GM23338 (cell line): ENCODE measurements around the gene SLC9A3. TPM values are rescaled to one million over a fixed set of nuclear protein-coding genes. Genes with fewer than 3 reads are reported as not detected.

ENCODE experiments used
- ATAC-seq: fragments of 200-7000 bp; cut with Tn5 transposase; 3 replicates; pipeline ENCODE4 v1.9.1; 2020
- DNase-seq: peaks from one replicate; pipeline ENCODE4 v3.0.0-alpha.2; 2015; ENCODE audit warnings: low spot score
- H2AFZ ChIP-seq: fragments of 200-600 bp; sonication (generic); 2 replicates; pipeline ENCODE4 v1.8.0; 2016; ENCODE audit warnings: antibody characterized with exemption, mild to moderate bottlenecking, moderate library complexity
- H3F3A ChIP-seq: fragments of 200-600 bp; sonication (generic); replicated peaks from 2 replicates; pipeline ENCODE4 v1.8.0; 2017; ENCODE audit warnings: antibody characterized with exemption, mixed run types, low read depth
- H3K27ac ChIP-seq: fragments of 200-600 bp; sonication (generic); 2 replicates; pipeline ENCODE4 v1.6.1; 2016; ENCODE audit warnings: low read depth
- H3K27me3 ChIP-seq: fragments of 200-600 bp; sonication (generic); 2 replicates; pipeline ENCODE4 v1.8.0; 2016; ENCODE audit warnings: mild to moderate bottlenecking, mixed run types, moderate library complexity; ENCODE audit not compliant: insufficient read depth
- H3K36me3 ChIP-seq: fragments of 200-600 bp; sonication (generic); 2 replicates; pipeline ENCODE4 v1.8.0; 2016; ENCODE audit warnings: mild to moderate bottlenecking; ENCODE audit not compliant: insufficient read depth
- H3K4me1 ChIP-seq: fragments of 200-600 bp; sonication (generic); 2 replicates; pipeline ENCODE4 v1.8.0; 2016; ENCODE audit warnings: mild to moderate bottlenecking, moderate library complexity; ENCODE audit not compliant: insufficient read depth
- H3K4me2 ChIP-seq: fragments of 200-600 bp; sonication (generic); 2 replicates; pipeline ENCODE4 v1.7.1; 2017; ENCODE audit warnings: mixed run types
- H3K4me3 ChIP-seq: fragments of 200-600 bp; sonication (generic); 2 replicates; pipeline ENCODE4 v1.6.1; 2016; ENCODE audit warnings: mixed run types
- H3K79me2 ChIP-seq: fragments of 200-600 bp; sonication (generic); replicated peaks from 2 replicates; pipeline ENCODE4 v1.8.0; 2017; ENCODE audit warnings: mild to moderate bottlenecking; ENCODE audit not compliant: insufficient read depth
- H3K9me2 ChIP-seq: fragments of 200-600 bp; sonication (generic); 2 replicates; pipeline ENCODE4 v1.8.0; 2017; ENCODE audit not compliant: insufficient read depth
- H4K20me1 ChIP-seq: fragments of 200-600 bp; sonication (generic); replicated peaks from 2 replicates; pipeline ENCODE4 v1.8.0; 2017; ENCODE audit warnings: mild to moderate bottlenecking; ENCODE audit not compliant: insufficient read depth
- H3K27ac Mint-ChIP-seq: 2 replicates; pipeline ENCODE4 v1.8.0; 2020; ENCODE audit warnings: inconsistent platforms, mild to moderate bottlenecking, moderate library complexity, mixed read lengths
- H3K27me3 Mint-ChIP-seq: 3 replicates; pipeline ENCODE4 v1.8.0; 2022; ENCODE audit warnings: low read depth, mild to moderate bottlenecking, moderate library complexity, mixed read lengths, inconsistent platforms; ENCODE audit not compliant: insufficient read depth, poor library complexity
- H3K36me3 Mint-ChIP-seq: 3 replicates; pipeline ENCODE4 v1.8.0; 2021; ENCODE audit warnings: low read depth, mild to moderate bottlenecking, inconsistent platforms, moderate library complexity, mixed read lengths
- H3K4me1 Mint-ChIP-seq: 3 replicates; pipeline ENCODE4 v1.8.0; 2020; ENCODE audit warnings: mild to moderate bottlenecking, inconsistent platforms, mixed read lengths
- H3K4me3 Mint-ChIP-seq: 3 replicates; pipeline ENCODE4 v1.8.0; 2021; ENCODE audit warnings: moderate library complexity, mild to moderate bottlenecking, inconsistent platforms, mixed read lengths
- H3K9me3 Mint-ChIP-seq: 3 replicates; pipeline ENCODE4 v1.8.0; 2020; ENCODE audit warnings: moderate library complexity, mild to moderate bottlenecking, inconsistent platforms, mixed read lengths
- CTCF ChIP-seq, 2 experiments: fragments of 200-600 bp in 1 of 2; sonication (generic) in 1 of 2; conservative IDR thresholded peaks; 2 replicates each; pipeline versions ENCODE4 v1.5.1 to v1.6.1; 2016 to 2017; ENCODE audit warnings: antibody characterized with exemption in 2 of 2, low read depth in 2 of 2, mild to moderate bottlenecking in 2 of 2, moderate library complexity in 1 of 2
- ETS1 ChIP-seq: IDR thresholded peaks from 2 replicates; pipeline ENCODE4 v1.6.1; 2016; ENCODE audit warnings: antibody characterized with exemption
- EZH2 ChIP-seq: fragments of 200-600 bp; sonication (generic); IDR thresholded peaks from one replicate; pipeline ENCODE4 v1.8.0; 2017; ENCODE audit warnings: antibody characterized with exemption, mild to moderate bottlenecking, low read depth; ENCODE audit not compliant: unreplicated experiment
- EZH2phosphoT487 ChIP-seq: fragments of 200-600 bp; sonication (generic); IDR thresholded peaks from one replicate; pipeline ENCODE4 v1.8.1; 2018; ENCODE audit warnings: antibody characterized with exemption; ENCODE audit not compliant: unreplicated experiment
- JUNB ChIP-seq: IDR thresholded peaks from one replicate; pipeline ENCODE4 v1.6.1; 2016; ENCODE audit warnings: antibody characterized with exemption; ENCODE audit not compliant: unreplicated experiment
- NANOG ChIP-seq: IDR thresholded peaks from 2 replicates; pipeline ENCODE4 v1.6.1; 2016; ENCODE audit warnings: antibody characterized with exemption, borderline replicate concordance
- POLR2AphosphoS5 ChIP-seq: IDR thresholded peaks from 2 replicates; pipeline ENCODE4 v1.6.1; 2016; ENCODE audit warnings: antibody characterized with exemption, low read depth
- REST ChIP-seq: IDR thresholded peaks from one replicate; pipeline ENCODE4 v1.6.1; 2018; ENCODE audit warnings: antibody characterized with exemption; ENCODE audit not compliant: unreplicated experiment
- ZNF114 ChIP-seq: fragments of 250-450 bp; sonication (Bioruptor Pico); IDR thresholded peaks from 2 replicates; pipeline ENCODE4 v1.5.0; 2020; ENCODE audit warnings: mild to moderate bottlenecking, moderate library complexity
- ZNF331 ChIP-seq: fragments of 250-450 bp; sonication (Bioruptor Pico); IDR thresholded peaks from 2 replicates; pipeline ENCODE4 v1.5.0; 2020; ENCODE audit warnings: low read depth, mild to moderate bottlenecking, moderate library complexity
- polyA plus RNA-seq: library from polyadenylated mRNA; unstranded; fragments of >200 nt; fragmentation: Nextera tagmentation; extraction: Ambion mirVana; gene quantifications from 2 replicates; pipeline ENCODE4 v1.2.1, GENCODE V29; 2016
- total RNA-seq: library from RNA; depleted of rRNA; stranded (reverse); fragments of >200 nt; shearing (Covaris generic); gene quantifications from 2 replicates; pipeline ENCODE4 v1.2.3, GENCODE V29; 2014

Gene SLC9A3
- total and polyA plus RNA-seq, 2 experiments from 2014 or later, result 0.39 to 3.1 TPM

GRCh38 chr5:510521-510920, 13.7 kb downstream of the SLC9A3 start (continued):
- TF ChIP-seq REST (no peak), EZH2phosphoT487 (no peak), NANOG (no peak)

- Mint-ChIP-seq H3K4me1 (no peaks in the 10 kb centered on the region; the same call in 1 of the 3 replicates), H3K27me3 (peaks cover 34% of the 10 kb centered on the region)
- H3K4me3 ChIP-seq, result no peak overlapping the region
- no peak for TF ChIP-seq EZH2phosphoT487
- TF ChIP-seq REST, result no peak
- TF ChIP-seq NANOG, result no peak
- TF ChIP-seq ZNF331, result no peak
- no peak for TF ChIP-seq ZNF114 (CRISPR knock-in tag)
- TF ChIP-seq EZH2, result no peak
- no peak for TF ChIP-seq ETS1
- TF ChIP-seq CTCF (conservative IDR thresholded peaks at IDR 0.05; ENCODE audit: low read depth in 2 of 2), result no peak
- TF ChIP-seq JUNB, result no peak
- no peak for TF ChIP-seq POLR2AphosphoS5
These were observed 14.6 kb downstream of the SLC9A3 start for GRCh38 chr5:509611-510185.

More at GRCh38 chr5:509611-510185, 14.6 kb downstream of the SLC9A3 start:
- Histone ChIP-seq H3K9me2 (no peaks in the 10 kb centered on the region), H3K27ac (no peak overlapping the region), H3K36me3 (no peaks in the 10 kb centered on the region), H3K4me2 (no peak overlapping the region), H3K79me2 (no peaks in the 10 kb centered on the region), H2AFZ (no peak overlapping the region), H3K4me1 (no peaks in the 10 kb centered on the region), H3K27me3 (no peaks in the 10 kb centered on the region), H4K20me1 (no peaks in the 10 kb centered on the region), H3F3A (no peaks in the 10 kb centered on the region)
- DNase-seq (no peak), ATAC-seq (no peak)
- H3K9me3 Mint-ChIP-seq, result peaks cover 5% of the 10 kb centered on the region; the same call in 2 of the 3 replicates
- H3K36me3 Mint-ChIP-seq, result no peaks in the 10 kb centered on the region; the same call in 2 of the 3 replicates
- no peak overlapping the region for H3K4me3 Mint-ChIP-seq
- no peak overlapping the region for H3K27ac Mint-ChIP-seq
